Loucy (cell line): ENCODE results near the gene GRIK2.

Experiments
- H2AFZ ChIP-seq: fragments of 200-600 bp; sonication (generic); 2 replicates; pipeline ENCODE4 v1.6.0; 2016; ENCODE audit warnings: antibody characterized with exemption, mild to moderate bottlenecking, low read length, moderate library complexity
- H3F3A ChIP-seq: fragments of 200-600 bp; 2 replicates; pipeline ENCODE4 v1.6.0; 2016; ENCODE audit warnings: antibody characterized with exemption, low read depth, mild to moderate bottlenecking
- H3K27me3 ChIP-seq: fragments of 200-600 bp; sonication (generic); 2 replicates; pipeline ENCODE4 v1.6.1; 2014; ENCODE audit warnings: low read length, mild to moderate bottlenecking; ENCODE audit not compliant: insufficient read depth, poor library complexity, severe bottlenecking
- H3K36me3 ChIP-seq: fragments of 200-600 bp; sonication (generic); 2 replicates; pipeline ENCODE4 v1.6.1; 2016; ENCODE audit warnings: low read length; ENCODE audit not compliant: insufficient read depth
- H3K4me1 ChIP-seq: fragments of 200-600 bp; sonication (generic); 2 replicates; pipeline ENCODE4 v1.5.1; 2014; ENCODE audit warnings: low read length, mild to moderate bottlenecking; ENCODE audit not compliant: insufficient read depth, poor library complexity, severe bottlenecking
- H3K4me2 ChIP-seq: fragments of 200-600 bp; sonication (generic); 2 replicates; pipeline ENCODE4 v1.6.0; 2014; ENCODE audit warnings: antibody characterized with exemption, low read length, low read depth, mild to moderate bottlenecking; ENCODE audit not compliant: poor library complexity, severe bottlenecking
- H3K4me3 ChIP-seq: fragments of 200-600 bp; sonication (generic); 2 replicates; pipeline ENCODE4 v1.5.1; 2014; ENCODE audit warnings: low read length, mild to moderate bottlenecking, mixed read lengths; ENCODE audit not compliant: poor library complexity, severe bottlenecking
- H3K79me2 ChIP-seq: fragments of 200-600 bp; sonication (generic); 2 replicates; pipeline ENCODE4 v1.6.1; 2014; ENCODE audit warnings: low read length; ENCODE audit not compliant: insufficient read depth
- H3K9ac ChIP-seq: fragments of 200-600 bp; sonication (generic); 2 replicates; pipeline ENCODE4 v1.6.0; 2014; ENCODE audit warnings: mild to moderate bottlenecking, low read depth, low read length, moderate library complexity; ENCODE audit not compliant: poor library complexity, severe bottlenecking
- H3K9me2 ChIP-seq: fragments of 200-600 bp; sonication (generic); replicated peaks from 2 replicates; pipeline ENCODE4 v1.6.1; 2016; ENCODE audit warnings: low read depth, low read length, mixed read lengths
- H3K9me3 ChIP-seq: fragments of 200-600 bp; sonication (generic); 2 replicates; pipeline ENCODE4 v1.6.1; 2014; ENCODE audit warnings: mild to moderate bottlenecking, antibody characterized with exemption, low read length, low read depth; ENCODE audit not compliant: insufficient read depth
- H4K20me1 ChIP-seq: fragments of 200-600 bp; sonication (generic); 2 replicates; pipeline ENCODE4 v1.6.0; 2014; ENCODE audit warnings: antibody characterized with exemption, low read length, mild to moderate bottlenecking; ENCODE audit not compliant: insufficient read depth, poor library complexity, severe bottlenecking
- CTCF ChIP-seq: fragments of 200-600 bp; sonication (generic); conservative IDR thresholded peaks from 2 replicates; pipeline ENCODE4 v1.5.1; 2014; ENCODE audit warnings: mild to moderate bottlenecking, antibody characterized with exemption, low read length
- EZH2phosphoT487 ChIP-seq: fragments of 200-600 bp; IDR thresholded peaks from 2 replicates; pipeline ENCODE4 v1.6.1; 2018; ENCODE audit warnings: antibody characterized with exemption, mild to moderate bottlenecking, moderate library complexity, borderline replicate concordance

GRIK2 gene

GRCh38 chr6:101682937-101683336 lies 289.4 kb downstream of the GRIK2 start:
- Histone ChIP-seq H3K27me3 (no peaks in the 10 kb centered on the region), H2AFZ (no peak overlapping the region)
- TF ChIP-seq CTCF: no peak
- no peak for TF ChIP-seq EZH2phosphoT487

GRCh38 chr6:101683884-101684283 lies 290.4 kb downstream of the GRIK2 start:
- Histone ChIP-seq H3K4me2 (no peak overlapping the region), H3F3A (no peaks in the 10 kb centered on the region), H3K9me2 (no peaks in the 10 kb centered on the region), H3K4me1 (no peaks in the 10 kb centered on the region), H3K79me2 (no peaks in the 10 kb centered on the region), H3K9ac (no peak overlapping the region), H4K20me1 (no peaks in the 10 kb centered on the region), H2AFZ (no peak overlapping the region), H3K27me3 (no peaks in the 10 kb centered on the region), H3K36me3 (no peaks in the 10 kb centered on the region), H3K9me3 (no peaks in the 10 kb centered on the region), H3K4me3 (no peak overlapping the region)
- TF ChIP-seq EZH2phosphoT487 (no peak), CTCF (no peak)

More at GRCh38 chr6:101682937-101683336, 289.4 kb downstream of the GRIK2 start:
- Histone ChIP-seq H3K36me3 (no peaks in the 10 kb centered on the region), H4K20me1 (no peaks in the 10 kb centered on the region), H3K9me2 (no peaks in the 10 kb centered on the region), H3F3A (no peaks in the 10 kb centered on the region), H3K4me1 (no peaks in the 10 kb centered on the region), H3K9ac (no peak overlapping the region), H3K79me2 (no peaks in the 10 kb centered on the region), H3K9me3 (no peaks in the 10 kb centered on the region), H3K4me2 (no peak overlapping the region), H3K4me3 (no peak overlapping the region)

GRCh38 chr6:101686653-101687052 lies 293.1 kb downstream of the GRIK2 start:
- TF ChIP-seq CTCF (no peak), EZH2phosphoT487 (no peak)
- H2AFZ ChIP-seq: no peak overlapping the region
- no peak overlapping the region for H3K9ac ChIP-seq
- no peaks in the 10 kb centered on the region for H3K4me1 ChIP-seq
- no peaks in the 10 kb centered on the region for H3K79me2 ChIP-seq
- H4K20me1 ChIP-seq: no peaks in the 10 kb centered on the region
- H3K27me3 ChIP-seq: no peaks in the 10 kb centered on the region
- no peak overlapping the region for H3K4me3 ChIP-seq
- H3K36me3 ChIP-seq: no peaks in the 10 kb centered on the region
- no peaks in the 10 kb centered on the region for H3K9me2 ChIP-seq
- H3F3A ChIP-seq: no peaks in the 10 kb centered on the region
- H3K9me3 ChIP-seq: no peaks in the 10 kb centered on the region
- H3K4me2 ChIP-seq: no peak overlapping the region
